K562 (cell line): ENCODE measurements around the gene ZIC2. TPM values are rescaled to one million over a fixed set of nuclear protein-coding genes. Genes with fewer than 3 reads are reported as not detected.

Experiments used
- ATAC-seq: fragments of 200-7000 bp; cut with Tn5 transposase; 3 replicates; pipeline ENCODE4 v1.9.1; 2020; ENCODE audit warnings: moderate library complexity
- BruUV-seq: library from RNA; stranded (reverse); fragments of 400-500 nt; replicated peaks from 2 replicates; lab custom pipeline; 2021; lab: Mats Ljungman, UMichigan
- CTCF ChIA-PET: fragments of 300-600 bp; formaldehyde crosslinking; extraction: SDS; loops from one replicate; lab custom pipeline; 2021; ENCODE audit warnings: low intra/inter-chr PET ratio; lab: Yijun Ruan, JAX
- POLR2A ChIA-PET: fragments of 300-600, 350-650 bp; sonication (Branson Sonifier 250); formaldehyde crosslinking; extraction: SDS; loops from one replicate; lab custom pipeline; 2021; ENCODE audit warnings: antibody characterized with exemption, inconsistent platforms; lab: Yijun Ruan, JAX
- DNase-seq, 4 experiments: peaks; one replicate each; pipeline versions ENCODE4 v3.0.0 to v3.0.0-alpha.2; 2011 to 2018; ENCODE audit warnings: low spot score in 3 of 4, mixed read lengths in 3 of 4; ENCODE audit errors: extremely low read depth in 1 of 4
- FAIRE-seq: peaks from 2 replicates; lab custom pipeline; 2011; peaks lifted over from hg19 to GRCh38; lab: Jason Lieb, UNC
- H2AFZ ChIP-seq: 2 replicates; pipeline ENCODE4 v1.6.0; 2011; ENCODE audit warnings: low read depth, low read length, control low read depth, inconsistent platforms
- H3K27ac ChIP-seq: fragments of 200-600 bp; 3 replicates; pipeline ENCODE4 v1.8.0; 2011; ENCODE audit warnings: low read depth, mild to moderate bottlenecking, control low read depth, inconsistent platforms, low read length, moderate library complexity, mixed read lengths; ENCODE audit errors: extremely low read depth
- H3K27me3 ChIP-seq, 2 experiments: fragments of 300-600 bp in 1 of 2; 2 replicates in 1 of 2; 3 replicates in 1 of 2; pipeline versions ENCODE4 v1.6.0 to v1.8.0; 2011; ENCODE audit warnings: inconsistent platforms in 2 of 2, low read length in 2 of 2, mild to moderate bottlenecking in 1 of 2, mixed read lengths in 1 of 2, moderate library complexity in 1 of 2; ENCODE audit not compliant: control insufficient read depth in 2 of 2, insufficient read depth in 2 of 2
- H3K36me3 ChIP-seq: fragments of 300-600 bp; 3 replicates; pipeline ENCODE4 v1.8.0; 2011; ENCODE audit warnings: mild to moderate bottlenecking, low read length, inconsistent platforms; ENCODE audit not compliant: control insufficient read depth, insufficient read depth
- H3K4me1 ChIP-seq, 2 experiments: fragments of 200-600 bp in 1 of 2; replicated peaks in 1 of 2; 2 replicates in 1 of 2; 3 replicates in 1 of 2; pipeline versions ENCODE4 v1.5.1 to v1.8.0; 2011; ENCODE audit warnings: inconsistent platforms in 2 of 2, low read length in 2 of 2, mild to moderate bottlenecking in 1 of 2, mixed read lengths in 1 of 2, moderate library complexity in 1 of 2; ENCODE audit not compliant: control insufficient read depth in 2 of 2, insufficient read depth in 2 of 2
- H3K4me2 ChIP-seq: 2 replicates; pipeline ENCODE4 v1.6.1; 2011; ENCODE audit warnings: low read length, control low read depth, inconsistent platforms, mixed read lengths; ENCODE audit not compliant: insufficient read depth
- H3K4me3 ChIP-seq: fragments of 200-600 bp; sonication (generic), shearing (Covaris generic); 2 replicates; pipeline ENCODE4 v1.5.1; 2016; ENCODE audit warnings: control low read depth, inconsistent platforms
- H3K79me2 ChIP-seq: fragments of 200-600 bp; 3 replicates; pipeline ENCODE4 v1.8.0; 2011; ENCODE audit warnings: low read length, inconsistent platforms; ENCODE audit not compliant: control insufficient read depth, insufficient read depth
- H3K9ac ChIP-seq, 2 experiments: 2 replicates each; pipeline versions ENCODE4 v1.6.0 to v1.6.1; 2011; ENCODE audit warnings: low read depth in 2 of 2, low read length in 2 of 2, control low read depth in 1 of 2, inconsistent platforms in 1 of 2, mild to moderate bottlenecking in 1 of 2, mixed read lengths in 1 of 2; ENCODE audit not compliant: insufficient read depth in 1 of 2
- H3K9me1 ChIP-seq: one replicate; pipeline ENCODE4 v1.6.0; 2011; ENCODE audit warnings: inconsistent platforms, mild to moderate bottlenecking, low read length, moderate library complexity; ENCODE audit not compliant: control insufficient read depth, insufficient read depth
- H3K9me3 ChIP-seq: replicated peaks from 2 replicates; pipeline ENCODE4 v1.5.1; 2011; ENCODE audit warnings: low read depth, low read length, inconsistent platforms; ENCODE audit not compliant: control insufficient read depth, insufficient read depth
- H4K20me1 ChIP-seq: replicated peaks from 2 replicates; pipeline ENCODE4 v1.6.1; 2011; ENCODE audit warnings: low read length, inconsistent platforms, mixed read lengths; ENCODE audit not compliant: control insufficient read depth, insufficient read depth
- WGBS: fragments of 100-300 bp; shearing (Covaris generic); methylation state at CpG from one replicate; pipeline ENCODE4 v1.1.6; 2016; ENCODE audit warnings: low coverage, mixed read lengths; ENCODE audit not compliant: insufficient coverage; ENCODE audit errors: missing lambda C conversion rate; 5-methylcytosine and 5-hydroxymethylcytosine counted together
- in situ Hi-C: fragments of 300-500 bp; cut with MboI; formaldehyde crosslinking; loops from 4 replicates; pipeline ENCODE4 v1.15.0; 2018; ENCODE audit warnings: inconsistent platforms, mixed read lengths
- intact Hi-C: fragments of 100-400 bp; cut with micrococcal nuclease; formaldehyde crosslinking; loops from 2 replicates; pipeline ENCODE4 v1.14.2; 2022
- polyA plus RNA-seq, 8 experiments: library from polyadenylated mRNA; depleted of rRNA in 4 of 8; stranded (reverse) in 5 of 8; unstranded in 3 of 8; fragments of >200 nt; fragmentation: Nextera tagmentation in 2 of 8; fragmentation: Illumina TruSeq in 1 of 8; extraction: Ambion mirVana in 2 of 8; extraction: Trizol in 1 of 8; gene quantifications; 2 replicates each; pipeline versions ENCODE4 v1.2.1 to v1.2.3, GENCODE V29; 2011 to 2014; ENCODE audit warnings: inconsistent platforms in 1 of 8, missing spikeins in 1 of 8
- total RNA-seq, 7 experiments: library from RNA; depleted of rRNA in 6 of 7; stranded (reverse); fragments of >200 nt in 6 of 7; fragmentation: Illumina TruSeq in 2 of 7; extraction: Trizol in 2 of 7; gene quantifications; 2 replicates each; pipeline versions ENCODE4 v1.2.1 to v1.2.3, GENCODE V29; 2011 to 2021; ENCODE audit warnings: low replicate concordance in 1 of 7
- TF ChIP-seq, protein P1 (sequence below): fragments of 250-450 bp; sonication (Bioruptor Pico); IDR thresholded peaks from 2 replicates; pipeline ENCODE4 v1.4.0; 2020; ENCODE audit warnings: mild to moderate bottlenecking, moderate library complexity, borderline replicate concordance

Gene ZIC2
- total and polyA plus RNA-seq, 9 of the 15 experiments (the other 6 are each of a cell fraction or from before 2014, with no cell fraction given), result 1.8 to 18.0 (median 4.5) TPM

GRCh38 chr13:99965329-99966000 lies 16.1 kb upstream of the ZIC2 start:
- WGBS, result 97% methylated on average over 5 of the region's 9 CpGs
- POLR2A ChIA-PET, result no interaction called here
- no peaks in the 10 kb centered on the region for H4K20me1 ChIP-seq
- H3K27me3 ChIP-seq, result no peaks in the 10 kb centered on the region
- H3K4me2 ChIP-seq, result no peak overlapping the region
- CTCF ChIA-PET, result no interaction called here
- H3K9me3 ChIP-seq, result no peaks in the 10 kb centered on the region
- H3K4me3 ChIP-seq, result no peak overlapping the region
- H3K9ac ChIP-seq, result no peak overlapping the region
- no peak for ATAC-seq
- H3K79me2 ChIP-seq, result peaks cover 14% of the 10 kb centered on the region; the same call in 2 of the 3 replicates
- peaks cover 12% of the 10 kb centered on the region; the same call in 1 of the 3 replicates for H3K36me3 ChIP-seq
- TF ChIP-seq, protein P1, sequence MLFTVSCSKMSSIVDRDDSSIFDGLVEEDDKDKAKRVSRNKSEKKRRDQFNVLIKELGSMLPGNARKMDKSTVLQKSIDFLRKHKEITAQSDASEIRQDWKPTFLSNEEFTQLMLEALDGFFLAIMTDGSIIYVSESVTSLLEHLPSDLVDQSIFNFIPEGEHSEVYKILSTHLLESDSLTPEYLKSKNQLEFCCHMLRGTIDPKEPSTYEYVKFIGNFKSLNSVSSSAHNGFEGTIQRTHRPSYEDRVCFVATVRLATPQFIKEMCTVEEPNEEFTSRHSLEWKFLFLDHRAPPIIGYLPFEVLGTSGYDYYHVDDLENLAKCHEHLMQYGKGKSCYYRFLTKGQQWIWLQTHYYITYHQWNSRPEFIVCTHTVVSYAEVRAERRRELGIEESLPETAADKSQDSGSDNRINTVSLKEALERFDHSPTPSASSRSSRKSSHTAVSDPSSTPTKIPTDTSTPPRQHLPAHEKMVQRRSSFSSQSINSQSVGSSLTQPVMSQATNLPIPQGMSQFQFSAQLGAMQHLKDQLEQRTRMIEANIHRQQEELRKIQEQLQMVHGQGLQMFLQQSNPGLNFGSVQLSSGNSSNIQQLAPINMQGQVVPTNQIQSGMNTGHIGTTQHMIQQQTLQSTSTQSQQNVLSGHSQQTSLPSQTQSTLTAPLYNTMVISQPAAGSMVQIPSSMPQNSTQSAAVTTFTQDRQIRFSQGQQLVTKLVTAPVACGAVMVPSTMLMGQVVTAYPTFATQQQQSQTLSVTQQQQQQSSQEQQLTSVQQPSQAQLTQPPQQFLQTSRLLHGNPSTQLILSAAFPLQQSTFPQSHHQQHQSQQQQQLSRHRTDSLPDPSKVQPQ, result no peak
- H3K27ac ChIP-seq, result no peak overlapping the region
- in situ Hi-C loops (no loop called here), intact Hi-C loops (no loop called here)
- H3K9me1 ChIP-seq, result no peaks in the 10 kb centered on the region
- no peak for DNase-seq
- H2AFZ ChIP-seq, result no peak overlapping the region
- no peak for FAIRE-seq
- BruUV-seq, result no TSS peak
- H3K4me1 ChIP-seq, result peaks cover 0 to 25% of the 10 kb centered on the region in 2 experiments; a peak in 3 of 5 replicates
